GM23338 (cell line): ENCODE results near the gene RAB43. TPM values are rescaled to one million over a fixed set of nuclear protein-coding genes. Genes with fewer than 3 reads are reported as not detected.

ENCODE experiments used
- ATAC-seq: fragments of 200-7000 bp; cut with Tn5 transposase; 3 replicates; pipeline ENCODE4 v1.9.1; 2020
- DNase-seq: peaks from one replicate; pipeline ENCODE4 v3.0.0-alpha.2; 2015; ENCODE audit warnings: low spot score
- H2AFZ ChIP-seq: fragments of 200-600 bp; sonication (generic); 2 replicates; pipeline ENCODE4 v1.8.0; 2016; ENCODE audit warnings: antibody characterized with exemption, mild to moderate bottlenecking, moderate library complexity
- H3F3A ChIP-seq: fragments of 200-600 bp; sonication (generic); replicated peaks from 2 replicates; pipeline ENCODE4 v1.8.0; 2017; ENCODE audit warnings: antibody characterized with exemption, mixed run types, low read depth
- H3K27ac ChIP-seq: fragments of 200-600 bp; sonication (generic); 2 replicates; pipeline ENCODE4 v1.6.1; 2016; ENCODE audit warnings: low read depth
- H3K27me3 ChIP-seq: fragments of 200-600 bp; sonication (generic); 2 replicates; pipeline ENCODE4 v1.8.0; 2016; ENCODE audit warnings: mild to moderate bottlenecking, mixed run types, moderate library complexity; ENCODE audit not compliant: insufficient read depth
- H3K36me3 ChIP-seq: fragments of 200-600 bp; sonication (generic); 2 replicates; pipeline ENCODE4 v1.8.0; 2016; ENCODE audit warnings: mild to moderate bottlenecking; ENCODE audit not compliant: insufficient read depth
- H3K4me1 ChIP-seq: fragments of 200-600 bp; sonication (generic); 2 replicates; pipeline ENCODE4 v1.8.0; 2016; ENCODE audit warnings: mild to moderate bottlenecking, moderate library complexity; ENCODE audit not compliant: insufficient read depth
- H3K4me2 ChIP-seq: fragments of 200-600 bp; sonication (generic); 2 replicates; pipeline ENCODE4 v1.7.1; 2017; ENCODE audit warnings: mixed run types
- H3K4me3 ChIP-seq: fragments of 200-600 bp; sonication (generic); 2 replicates; pipeline ENCODE4 v1.6.1; 2016; ENCODE audit warnings: mixed run types
- H3K79me2 ChIP-seq: fragments of 200-600 bp; sonication (generic); replicated peaks from 2 replicates; pipeline ENCODE4 v1.8.0; 2017; ENCODE audit warnings: mild to moderate bottlenecking; ENCODE audit not compliant: insufficient read depth
- H3K9me2 ChIP-seq: fragments of 200-600 bp; sonication (generic); 2 replicates; pipeline ENCODE4 v1.8.0; 2017; ENCODE audit not compliant: insufficient read depth
- H4K20me1 ChIP-seq: fragments of 200-600 bp; sonication (generic); replicated peaks from 2 replicates; pipeline ENCODE4 v1.8.0; 2017; ENCODE audit warnings: mild to moderate bottlenecking; ENCODE audit not compliant: insufficient read depth
- H3K27ac Mint-ChIP-seq: 2 replicates; pipeline ENCODE4 v1.8.0; 2020; ENCODE audit warnings: inconsistent platforms, mild to moderate bottlenecking, moderate library complexity, mixed read lengths
- H3K27me3 Mint-ChIP-seq: 3 replicates; pipeline ENCODE4 v1.8.0; 2022; ENCODE audit warnings: low read depth, mild to moderate bottlenecking, moderate library complexity, mixed read lengths, inconsistent platforms; ENCODE audit not compliant: insufficient read depth, poor library complexity
- H3K36me3 Mint-ChIP-seq: 3 replicates; pipeline ENCODE4 v1.8.0; 2021; ENCODE audit warnings: low read depth, mild to moderate bottlenecking, inconsistent platforms, moderate library complexity, mixed read lengths
- H3K4me1 Mint-ChIP-seq: 3 replicates; pipeline ENCODE4 v1.8.0; 2020; ENCODE audit warnings: mild to moderate bottlenecking, inconsistent platforms, mixed read lengths
- H3K4me3 Mint-ChIP-seq: 3 replicates; pipeline ENCODE4 v1.8.0; 2021; ENCODE audit warnings: moderate library complexity, mild to moderate bottlenecking, inconsistent platforms, mixed read lengths
- H3K9me3 Mint-ChIP-seq: 3 replicates; pipeline ENCODE4 v1.8.0; 2020; ENCODE audit warnings: moderate library complexity, mild to moderate bottlenecking, inconsistent platforms, mixed read lengths
- CREB1 ChIP-seq: fragments of 250-450 bp; sonication (Bioruptor Pico); IDR thresholded peaks from 2 replicates; pipeline ENCODE4 v1.5.0; 2020; ENCODE audit warnings: low read depth, mild to moderate bottlenecking, moderate library complexity
- EZH2 ChIP-seq: fragments of 200-600 bp; sonication (generic); IDR thresholded peaks from one replicate; pipeline ENCODE4 v1.8.0; 2017; ENCODE audit warnings: antibody characterized with exemption, mild to moderate bottlenecking, low read depth; ENCODE audit not compliant: unreplicated experiment
- EZH2phosphoT487 ChIP-seq: fragments of 200-600 bp; sonication (generic); IDR thresholded peaks from one replicate; pipeline ENCODE4 v1.8.1; 2018; ENCODE audit warnings: antibody characterized with exemption; ENCODE audit not compliant: unreplicated experiment
- JUNB ChIP-seq: IDR thresholded peaks from one replicate; pipeline ENCODE4 v1.6.1; 2016; ENCODE audit warnings: antibody characterized with exemption; ENCODE audit not compliant: unreplicated experiment
- POLR2AphosphoS5 ChIP-seq: IDR thresholded peaks from 2 replicates; pipeline ENCODE4 v1.6.1; 2016; ENCODE audit warnings: antibody characterized with exemption, low read depth
- STAT1 ChIP-seq: IDR thresholded peaks from one replicate; pipeline ENCODE4 v1.6.1; 2016; ENCODE audit warnings: antibody characterized with exemption; ENCODE audit not compliant: unreplicated experiment
- ZNF331 ChIP-seq: fragments of 250-450 bp; sonication (Bioruptor Pico); IDR thresholded peaks from 2 replicates; pipeline ENCODE4 v1.5.0; 2020; ENCODE audit warnings: low read depth, mild to moderate bottlenecking, moderate library complexity
- polyA plus RNA-seq: library from polyadenylated mRNA; unstranded; fragments of >200 nt; fragmentation: Nextera tagmentation; extraction: Ambion mirVana; gene quantifications from 2 replicates; pipeline ENCODE4 v1.2.1, GENCODE V29; 2016
- total RNA-seq: library from RNA; depleted of rRNA; stranded (reverse); fragments of >200 nt; shearing (Covaris generic); gene quantifications from 2 replicates; pipeline ENCODE4 v1.2.3, GENCODE V29; 2014
- TF ChIP-seq, protein P1 (sequence below), 2 experiments: fragments of 200-600 bp in 1 of 2; sonication (generic) in 1 of 2; conservative IDR thresholded peaks; 2 replicates each; pipeline versions ENCODE4 v1.5.1 to v1.6.1; 2016 to 2017; ENCODE audit warnings: antibody characterized with exemption in 2 of 2, low read depth in 2 of 2, mild to moderate bottlenecking in 2 of 2, moderate library complexity in 1 of 2
- TF ChIP-seq, protein P2 (sequence below): IDR thresholded peaks from 2 replicates; pipeline ENCODE4 v1.6.1; 2016; ENCODE audit warnings: antibody characterized with exemption

RAB43 gene
- total and polyA plus RNA-seq, 2 experiments from 2014 or later: 5.7 to 37.0 TPM

DNA sequence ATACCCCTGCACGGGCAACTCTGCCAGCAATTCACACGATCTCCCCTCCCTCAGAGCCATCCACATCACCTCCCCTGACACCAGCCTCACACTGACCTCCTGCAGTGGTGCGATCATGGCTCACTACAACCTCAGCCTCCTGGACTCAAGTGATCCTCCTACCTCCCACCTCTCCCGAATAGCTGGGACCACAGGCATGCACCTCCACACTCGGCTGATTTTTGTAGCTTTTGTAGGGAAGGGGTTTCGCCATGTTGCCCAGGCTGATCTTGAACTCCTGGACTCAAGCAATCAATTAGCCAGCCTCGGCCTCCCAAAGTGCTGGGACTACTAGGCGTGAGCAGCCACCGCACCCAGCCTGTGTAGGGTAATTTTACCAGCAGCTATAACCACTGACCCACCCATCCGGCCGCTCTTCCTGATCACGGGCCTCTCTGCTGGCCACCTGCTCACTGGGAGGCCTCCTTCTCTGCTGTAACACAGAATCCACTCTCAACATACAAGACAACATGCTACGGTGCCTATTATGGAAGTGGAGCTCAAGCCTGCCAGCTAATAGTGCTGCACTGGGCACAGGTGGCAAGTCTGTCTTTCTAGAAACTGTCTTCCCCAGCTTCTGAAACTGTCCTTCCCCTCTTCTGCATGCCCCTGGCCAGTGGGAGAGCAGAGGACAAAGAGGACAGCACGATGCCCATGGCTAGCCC, 56.4 kb downstream of the RAB43 start:
- H3K36me3 ChIP-seq: no peaks in the 10 kb centered on the region
- H3K4me1 ChIP-seq: no peaks in the 10 kb centered on the region
- DNase-seq (no peak), ATAC-seq (no peak)
- H3K4me1 Mint-ChIP-seq: peaks cover 5% of the 10 kb centered on the region
- no peaks in the 10 kb centered on the region; the same call in 1 of the 3 replicates for H3K36me3 Mint-ChIP-seq
- no peak overlapping the region for H3K4me2 ChIP-seq
- H2AFZ ChIP-seq: no peak overlapping the region
- H3K79me2 ChIP-seq: no peaks in the 10 kb centered on the region
- H3K27me3 ChIP-seq: peaks cover 9% of the 10 kb centered on the region
- H3K4me3 ChIP-seq: no peak overlapping the region
- H4K20me1 ChIP-seq: no peaks in the 10 kb centered on the region
- no peaks in the 10 kb centered on the region for H3K9me2 ChIP-seq
- H3F3A ChIP-seq: no peaks in the 10 kb centered on the region
- H3K27me3 Mint-ChIP-seq: peaks cover 13% of the 10 kb centered on the region
- TF ChIP-seq POLR2AphosphoS5 (no peak), EZH2 (no peak)
- TF ChIP-seq, protein P1, sequence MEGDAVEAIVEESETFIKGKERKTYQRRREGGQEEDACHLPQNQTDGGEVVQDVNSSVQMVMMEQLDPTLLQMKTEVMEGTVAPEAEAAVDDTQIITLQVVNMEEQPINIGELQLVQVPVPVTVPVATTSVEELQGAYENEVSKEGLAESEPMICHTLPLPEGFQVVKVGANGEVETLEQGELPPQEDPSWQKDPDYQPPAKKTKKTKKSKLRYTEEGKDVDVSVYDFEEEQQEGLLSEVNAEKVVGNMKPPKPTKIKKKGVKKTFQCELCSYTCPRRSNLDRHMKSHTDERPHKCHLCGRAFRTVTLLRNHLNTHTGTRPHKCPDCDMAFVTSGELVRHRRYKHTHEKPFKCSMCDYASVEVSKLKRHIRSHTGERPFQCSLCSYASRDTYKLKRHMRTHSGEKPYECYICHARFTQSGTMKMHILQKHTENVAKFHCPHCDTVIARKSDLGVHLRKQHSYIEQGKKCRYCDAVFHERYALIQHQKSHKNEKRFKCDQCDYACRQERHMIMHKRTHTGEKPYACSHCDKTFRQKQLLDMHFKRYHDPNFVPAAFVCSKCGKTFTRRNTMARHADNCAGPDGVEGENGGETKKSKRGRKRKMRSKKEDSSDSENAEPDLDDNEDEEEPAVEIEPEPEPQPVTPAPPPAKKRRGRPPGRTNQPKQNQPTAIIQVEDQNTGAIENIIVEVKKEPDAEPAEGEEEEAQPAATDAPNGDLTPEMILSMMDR (conservative IDR thresholded peaks at IDR 0.05; ENCODE audit: low read depth in 2 of 2): no peak
- no peak overlapping the region for H3K27ac ChIP-seq
- no peak overlapping the region for H3K27ac Mint-ChIP-seq
- H3K9me3 Mint-ChIP-seq: peaks cover 4% of the 10 kb centered on the region; the same call in 2 of the 3 replicates
- H3K4me3 Mint-ChIP-seq: no peak overlapping the region

DNA sequence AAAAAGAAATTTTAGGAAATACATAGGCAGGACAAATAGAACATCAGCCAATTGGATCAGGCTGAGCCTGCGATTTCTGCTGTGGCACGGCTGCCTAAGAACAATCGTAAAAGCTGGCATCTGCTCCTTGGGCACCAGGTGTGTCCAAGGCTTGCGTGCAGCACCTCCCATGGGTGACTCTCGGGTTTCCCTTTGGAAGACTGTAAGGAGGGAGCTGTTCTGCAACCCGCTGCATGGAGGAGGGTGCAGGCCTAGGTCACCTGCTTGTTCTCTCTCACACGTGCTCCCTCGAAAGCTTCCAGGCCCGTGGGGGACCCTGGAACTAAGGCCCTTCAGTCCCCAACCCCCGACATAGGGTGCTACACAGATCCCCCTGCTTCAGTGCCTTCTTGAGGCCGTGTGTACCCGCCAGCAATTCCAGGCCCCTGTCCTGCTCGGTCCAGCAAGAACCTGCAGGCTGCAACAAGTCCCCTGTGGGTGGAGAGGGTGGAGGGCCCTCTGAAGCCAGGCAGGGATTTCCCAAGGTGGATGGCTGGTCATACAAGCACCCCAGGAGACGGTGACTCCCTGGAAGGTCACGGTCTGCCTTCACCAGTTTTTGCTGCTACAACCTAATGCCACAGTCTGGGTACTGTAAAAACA, 57.6 kb downstream of the RAB43 start:
- Mint-ChIP-seq H3K4me1 (peaks cover 5% of the 10 kb centered on the region), H3K9me3 (peaks cover 4% of the 10 kb centered on the region; the same call in 2 of the 3 replicates), H3K4me3 (no peak overlapping the region), H3K36me3 (no peaks in the 10 kb centered on the region; the same call in 1 of the 3 replicates), H3K27ac (no peak overlapping the region), H3K27me3 (peaks cover 13% of the 10 kb centered on the region)
- DNase-seq: no peak
- Histone ChIP-seq H3K79me2 (no peaks in the 10 kb centered on the region), H3K9me2 (no peaks in the 10 kb centered on the region), H4K20me1 (no peaks in the 10 kb centered on the region), H2AFZ (no peak overlapping the region), H3K27ac (no peak overlapping the region), H3K4me2 (no peak overlapping the region), H3K4me3 (no peak overlapping the region), H3K27me3 (peaks cover 6% of the 10 kb centered on the region), H3K4me1 (no peaks in the 10 kb centered on the region), H3K36me3 (no peaks in the 10 kb centered on the region), H3F3A (no peaks in the 10 kb centered on the region)
- TF ChIP-seq EZH2 (no peak), ZNF331 (CRISPR knock-in tag) (no peak), POLR2AphosphoS5 (no peak), CREB1 (CRISPR knock-in tag) (no peak), EZH2phosphoT487 (no peak), STAT1 (no peak), JUNB (no peak)
- TF ChIP-seq, protein P1 (conservative IDR thresholded peaks at IDR 0.05; ENCODE audit: low read depth in 2 of 2): 0 out of 4 replicates have a peak, but pooled peaks of 1 of the 2 experiments have one; percentile 2
- TF ChIP-seq, protein P2, sequence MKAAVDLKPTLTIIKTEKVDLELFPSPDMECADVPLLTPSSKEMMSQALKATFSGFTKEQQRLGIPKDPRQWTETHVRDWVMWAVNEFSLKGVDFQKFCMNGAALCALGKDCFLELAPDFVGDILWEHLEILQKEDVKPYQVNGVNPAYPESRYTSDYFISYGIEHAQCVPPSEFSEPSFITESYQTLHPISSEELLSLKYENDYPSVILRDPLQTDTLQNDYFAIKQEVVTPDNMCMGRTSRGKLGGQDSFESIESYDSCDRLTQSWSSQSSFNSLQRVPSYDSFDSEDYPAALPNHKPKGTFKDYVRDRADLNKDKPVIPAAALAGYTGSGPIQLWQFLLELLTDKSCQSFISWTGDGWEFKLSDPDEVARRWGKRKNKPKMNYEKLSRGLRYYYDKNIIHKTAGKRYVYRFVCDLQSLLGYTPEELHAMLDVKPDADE: no peak
- no peak for ATAC-seq
